ENCODE data around the gene APOA5. TPM values are rescaled to one million over a fixed set of nuclear protein-coding genes. Genes with fewer than 3 reads are reported as not detected.

The APOA5 gene
- total and polyA plus RNA-seq, 9 of the 15 experiments (the other 6 are each of a cell fraction or from before 2014, with no cell fraction given) = not detected

DNA sequence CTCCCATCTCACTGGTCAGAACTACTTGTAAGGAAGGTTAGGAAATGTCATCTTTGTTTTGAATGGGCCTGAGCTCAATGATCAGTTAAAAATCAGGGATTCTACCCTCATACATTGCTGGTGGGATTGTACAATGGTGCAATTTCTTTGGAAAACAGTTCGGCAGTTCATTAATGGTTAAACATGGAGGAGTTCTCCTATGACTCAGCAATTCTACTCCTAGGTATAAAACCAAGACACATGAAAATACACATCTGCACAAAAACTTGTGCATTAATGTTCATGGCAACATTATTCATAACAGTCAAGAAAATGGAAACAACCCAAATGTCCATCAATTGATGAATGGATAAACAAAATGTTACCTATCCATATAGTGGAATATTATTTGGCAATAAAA, 4.9 kb upstream of the APOA5 start:
- FAIRE-seq = no peak
- peak overlapping the region; percentile 83 for H2AFZ ChIP-seq (ENCODE audit: low read depth, low read length)
- H4K20me1 ChIP-seq (replicated peaks; ENCODE audit: control insufficient read depth, insufficient read depth, low read length) = no peaks in the 10 kb centered on the region
- ATAC-seq = no peak
- ChIA-PET POLR2A (no interaction called here), CTCF (ENCODE audit: low intra/inter-chr PET ratio) (interaction anchor here (0.5 kb wide), 1 partner anchor 120 kb away, joined by 3 read pairs; no protein-coding TSS in a partner anchor)
- WGBS (ENCODE audit: insufficient coverage, low coverage, missing lambda C conversion rate) = 44% methylated on average over 1 of the region's 1 CpG
- in situ Hi-C loops (cut with MboI) (no loop called here), intact Hi-C loops (cut with micrococcal nuclease) (no loop called here)
- H3K9me1 ChIP-seq (ENCODE audit: control insufficient read depth, insufficient read depth, low read length) = no peaks in the 10 kb centered on the region
- no peaks in the 10 kb centered on the region for H3K79me2 ChIP-seq (ENCODE audit: control insufficient read depth, insufficient read depth, low read length)
- H3K9me3 ChIP-seq (replicated peaks; ENCODE audit: control insufficient read depth, insufficient read depth, low read depth, low read length) = no peaks in the 10 kb centered on the region
- no peaks in the 10 kb centered on the region for H3K36me3 ChIP-seq (ENCODE audit: control insufficient read depth, insufficient read depth, low read length)
- no peak overlapping the region for H3K4me3 ChIP-seq
- peak overlapping the region; percentile 43; the same call in 2 of the 3 replicates for H3K27ac ChIP-seq (ENCODE audit: extremely low read depth, low read depth, low read length)
- peaks cover 8 to 10% of the 10 kb centered on the region in 2 experiments for H3K4me1 ChIP-seq (replicated peaks in 1 of 2; ENCODE audit: control insufficient read depth in 2 of 2, insufficient read depth in 2 of 2, low read length in 2 of 2)
- no peak for DNase-seq (ENCODE audit: extremely low read depth in 1 of 4, low spot score in 3 of 4)
- BruUV-seq (replicated peaks) = no TSS peak
- H3K4me2 ChIP-seq (ENCODE audit: insufficient read depth, low read length) = no peak overlapping the region
- H3K27me3 ChIP-seq (ENCODE audit: control insufficient read depth in 2 of 2, insufficient read depth in 2 of 2, low read length in 2 of 2) = no peaks in the 10 kb centered on the region
- no peak overlapping the region for H3K9ac ChIP-seq (ENCODE audit: insufficient read depth in 1 of 2, low read depth in 2 of 2, low read length in 2 of 2)
- TF ChIP-seq NFE2L1 (tag; IDR thresholded peaks at IDR 0.05; ENCODE audit: borderline replicate concordance, low read depth) = peak; percentile 93
- TF ChIP-seq ZNF695 (CRISPR knock-in tag; IDR thresholded peaks at IDR 0.05) = no peak
- peak; percentile 97 for TF ChIP-seq MAFG (tag; conservative IDR thresholded peaks at IDR 0.05)
- peak; percentile 50; the same call in 1 of the 2 replicates for TF ChIP-seq DPF2 (IDR thresholded peaks at IDR 0.05)
- TF ChIP-seq, protein P1, sequence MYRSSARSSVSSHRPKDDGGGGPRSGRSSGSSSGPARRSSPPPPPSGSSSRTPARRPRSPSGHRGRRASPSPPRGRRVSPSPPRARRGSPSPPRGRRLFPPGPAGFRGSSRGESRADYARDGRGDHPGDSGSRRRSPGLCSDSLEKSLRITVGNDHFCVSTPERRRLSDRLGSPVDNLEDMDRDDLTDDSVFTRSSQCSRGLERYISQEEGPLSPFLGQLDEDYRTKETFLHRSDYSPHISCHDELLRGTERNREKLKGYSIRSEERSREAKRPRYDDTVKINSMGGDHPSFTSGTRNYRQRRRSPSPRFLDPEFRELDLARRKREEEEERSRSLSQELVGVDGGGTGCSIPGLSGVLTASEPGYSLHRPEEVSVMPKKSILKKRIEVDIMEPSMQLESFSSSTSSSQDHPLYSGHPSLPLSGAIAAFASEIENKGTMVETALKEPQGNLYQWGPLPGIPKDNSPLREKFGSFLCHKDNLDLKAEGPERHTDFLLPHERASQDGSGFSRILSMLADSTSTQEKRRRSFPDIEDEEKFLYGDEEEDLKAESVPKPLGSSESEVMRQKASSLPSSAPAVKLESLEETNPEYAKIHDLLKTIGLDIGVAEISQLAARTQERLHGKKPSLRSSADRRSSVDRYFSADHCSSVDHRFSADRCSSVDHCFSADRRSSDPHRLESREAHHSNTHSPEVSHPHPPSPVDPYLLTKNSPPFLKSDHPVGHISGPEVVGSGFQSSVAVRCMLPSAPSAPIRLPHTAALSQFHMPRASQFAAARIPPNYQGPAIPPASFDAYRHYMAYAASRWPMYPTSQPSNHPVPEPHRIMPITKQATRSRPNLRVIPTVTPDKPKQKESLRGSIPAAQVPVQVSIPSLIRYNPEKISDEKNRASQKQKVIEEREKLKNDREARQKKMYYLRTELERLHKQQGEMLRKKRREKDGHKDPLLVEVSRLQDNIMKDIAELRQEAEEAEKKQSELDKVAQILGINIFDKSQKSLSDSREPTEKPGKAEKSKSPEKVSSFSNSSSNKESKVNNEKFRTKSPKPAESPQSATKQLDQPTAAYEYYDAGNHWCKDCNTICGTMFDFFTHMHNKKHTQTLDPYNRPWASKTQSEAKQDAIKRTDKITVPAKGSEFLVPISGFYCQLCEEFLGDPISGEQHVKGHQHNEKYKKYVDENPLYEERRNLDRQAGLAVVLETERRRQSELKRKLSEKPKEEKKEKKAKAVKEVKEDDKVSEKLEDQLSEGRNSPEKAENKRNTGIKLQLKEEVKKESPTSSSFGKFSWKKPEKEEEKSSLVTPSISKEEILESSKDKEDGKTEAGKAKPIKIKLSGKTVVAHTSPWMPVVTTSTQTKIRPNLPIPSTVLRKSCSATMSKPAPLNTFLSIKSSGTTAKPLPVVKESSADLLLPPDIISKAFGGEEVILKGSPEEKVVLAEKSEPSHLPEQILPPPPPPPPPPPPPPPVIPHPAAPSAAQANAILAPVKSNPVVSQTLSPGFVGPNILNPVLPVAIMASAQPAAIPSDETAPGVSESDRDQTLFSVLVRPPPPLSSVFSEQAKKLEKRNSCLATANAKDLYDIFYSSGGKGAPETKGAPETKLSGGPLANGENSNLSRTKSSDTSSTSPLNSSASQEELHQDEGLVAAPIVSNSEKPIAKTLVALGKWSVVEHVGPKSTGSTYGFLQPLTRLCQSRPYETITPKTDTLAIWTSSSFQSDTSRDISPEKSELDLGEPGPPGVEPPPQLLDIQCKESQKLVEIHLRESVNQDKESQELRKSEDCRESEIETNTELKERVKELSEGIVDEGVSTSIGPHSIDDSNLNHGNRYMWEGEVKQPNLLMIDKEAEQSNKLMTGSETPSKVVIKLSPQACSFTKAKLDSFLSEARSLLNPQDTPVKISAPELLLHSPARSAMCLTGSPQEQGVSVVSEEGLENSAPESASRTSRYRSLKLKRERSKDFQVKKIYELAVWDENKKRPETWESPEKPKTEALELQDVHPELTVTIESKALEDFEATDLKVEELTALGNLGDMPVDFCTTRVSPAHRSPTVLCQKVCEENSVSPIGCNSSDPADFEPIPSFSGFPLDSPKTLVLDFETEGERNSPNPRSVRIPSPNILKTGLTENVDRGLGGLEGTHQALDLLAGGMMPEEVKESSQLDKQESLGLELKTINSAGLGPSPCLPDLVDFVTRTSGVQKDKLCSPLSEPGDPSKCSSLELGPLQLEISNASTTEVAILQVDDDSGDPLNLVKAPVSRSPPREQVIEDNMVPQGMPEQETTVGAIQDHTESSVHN (IDR thresholded peaks at IDR 0.05; ENCODE audit: borderline replicate concordance in 1 of 2, low read depth in 1 of 2) = no peak
- TF ChIP-seq NBN (IDR thresholded peaks at IDR 0.05; ENCODE audit: low read depth) = no peak
- TF ChIP-seq MYBL2 (IDR thresholded peaks at IDR 0.05; ENCODE audit: low read depth) = no peak
- TF ChIP-seq MYBL2 (CRISPR knock-in tag; IDR thresholded peaks at IDR 0.05; ENCODE audit: borderline replicate concordance) = no peak
- no peak for TF ChIP-seq FOXJ2 (tag; IDR thresholded peaks at IDR 0.05)
- TF ChIP-seq, protein P2, sequence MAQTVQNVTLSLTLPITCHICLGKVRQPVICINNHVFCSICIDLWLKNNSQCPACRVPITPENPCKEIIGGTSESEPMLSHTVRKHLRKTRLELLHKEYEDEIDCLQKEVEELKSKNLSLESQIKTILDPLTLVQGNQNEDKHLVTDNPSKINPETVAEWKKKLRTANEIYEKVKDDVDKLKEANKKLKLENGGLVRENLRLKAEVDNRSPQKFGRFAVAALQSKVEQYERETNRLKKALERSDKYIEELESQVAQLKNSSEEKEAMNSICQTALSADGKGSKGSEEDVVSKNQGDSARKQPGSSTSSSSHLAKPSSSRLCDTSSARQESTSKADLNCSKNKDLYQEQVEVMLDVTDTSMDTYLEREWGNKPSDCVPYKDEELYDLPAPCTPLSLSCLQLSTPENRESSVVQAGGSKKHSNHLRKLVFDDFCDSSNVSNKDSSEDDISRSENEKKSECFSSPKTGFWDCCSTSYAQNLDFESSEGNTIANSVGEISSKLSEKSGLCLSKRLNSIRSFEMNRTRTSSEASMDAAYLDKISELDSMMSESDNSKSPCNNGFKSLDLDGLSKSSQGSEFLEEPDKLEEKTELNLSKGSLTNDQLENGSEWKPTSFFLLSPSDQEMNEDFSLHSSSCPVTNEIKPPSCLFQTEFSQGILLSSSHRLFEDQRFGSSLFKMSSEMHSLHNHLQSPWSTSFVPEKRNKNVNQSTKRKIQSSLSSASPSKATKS (CRISPR knock-in tag; IDR thresholded peaks at IDR 0.05) = no peak
- no peak for TF ChIP-seq KLF13 (tag; IDR thresholded peaks at IDR 0.05; ENCODE audit: borderline replicate concordance, low read depth)
- no peak for TF ChIP-seq ATF1 (CRISPR knock-in tag; IDR thresholded peaks at IDR 0.05)
- no peak for TF ChIP-seq ATF1 (tag; IDR thresholded peaks at IDR 0.05)

All from K562 (cell line).